Fibroblast of pulmonary artery (primary cell): Measurements from ENCODE around the gene TRIM34.

Experiments
- DNase-seq: peaks from one replicate; pipeline ENCODE4 v3.0.0-alpha.2; 2010; ENCODE audit warnings: low read depth
- H3K4me3 ChIP-seq: replicated peaks from 2 replicates; pipeline ENCODE4 v1.5.1; 2011; ENCODE audit warnings: low read depth, mild to moderate bottlenecking, control low read depth, low read length, moderate library complexity
- CTCF ChIP-seq: IDR thresholded peaks from 2 replicates; pipeline ENCODE4 v1.5.1; 2011; ENCODE audit warnings: mild to moderate bottlenecking, control low read depth, low read length, inconsistent platforms; ENCODE audit errors: missing control alignments

The TRIM34 gene

GRCh38 chr11:5621580-5621979 lies 3.2 kb upstream of the TRIM34 start:
- no peak for TF ChIP-seq CTCF
- H3K4me3 ChIP-seq, result no peak overlapping the region
- DNase-seq, result no peak

GRCh38 chr11:5622802-5623201 lies 2.0 kb upstream of the TRIM34 start:
- no peak for DNase-seq
- no peak for TF ChIP-seq CTCF
- H3K4me3 ChIP-seq, result no peak overlapping the region

- H3K4me3 ChIP-seq, result peak overlapping the region; percentile 68
- no peak for DNase-seq
- TF ChIP-seq CTCF, result no peak
These were observed 480 bp downstream of the TRIM34 start for GRCh38 chr11:5625281-5625680.

GRCh38 chr11:5626196-5626595 lies 1.4 kb downstream of the TRIM34 start:
- no peak for TF ChIP-seq CTCF
- H3K4me3 ChIP-seq, result no peak overlapping the region
- peak; percentile 24 for DNase-seq

- DNase-seq, result no peak
- H3K4me3 ChIP-seq, result no peak overlapping the region
- no peak for TF ChIP-seq CTCF
These were observed 6.6 kb downstream of the TRIM34 start for GRCh38 chr11:5631417-5631816.

GRCh38 chr11:5631969-5632635 lies 7.3 kb downstream of the TRIM34 start:
- DNase-seq, result no peak
- TF ChIP-seq CTCF, result no peak
- H3K4me3 ChIP-seq, result no peak overlapping the region

- DNase-seq, result no peak
- no peak for TF ChIP-seq CTCF
- H3K4me3 ChIP-seq, result no peak overlapping the region
These were observed 15.2 kb downstream of the TRIM34 start for GRCh38 chr11:5639953-5640352.
